Mucosa of stomach (tissue), 1 donor: ENCODE results near the gene TENT5C.

Experiments
- H3K27me3 ChIP-seq: one replicate; pipeline ENCODE4 v1.7.0; 2013; ENCODE audit warnings: mild to moderate bottlenecking, low read length; ENCODE audit not compliant: control insufficient read depth, insufficient read depth
- H3K36me3 ChIP-seq: one replicate; pipeline ENCODE4 v1.7.0; 2013; ENCODE audit warnings: low read length; ENCODE audit not compliant: control insufficient read depth, insufficient read depth
- H3K4me1 ChIP-seq: one replicate; pipeline ENCODE4 v1.7.0; 2013; ENCODE audit warnings: mild to moderate bottlenecking, low read length; ENCODE audit not compliant: control insufficient read depth, insufficient read depth
- H3K4me3 ChIP-seq: one replicate; pipeline ENCODE4 v1.7.0; 2013; ENCODE audit warnings: low read length
- H3K9ac ChIP-seq: one replicate; pipeline ENCODE4 v1.7.0; 2013; ENCODE audit warnings: mild to moderate bottlenecking, low read length, moderate library complexity
- H3K9me3 ChIP-seq: one replicate; pipeline ENCODE4 v1.7.0; 2013; ENCODE audit warnings: mild to moderate bottlenecking, low read length, moderate library complexity; ENCODE audit not compliant: control insufficient read depth
- donor health status: Pancreatic carcinoma.

TENT5C gene

GRCh38 chr1:117586337-117586736, 19.5 kb upstream of the TENT5C start:
- H3K9me3 ChIP-seq: no peaks in the 10 kb centered on the region
- no peak overlapping the region for H3K9ac ChIP-seq
- H3K27me3 ChIP-seq: no peaks in the 10 kb centered on the region
- H3K4me3 ChIP-seq: no peak overlapping the region
- no peaks in the 10 kb centered on the region for H3K36me3 ChIP-seq
- H3K4me1 ChIP-seq: peaks cover 30% of the 10 kb centered on the region

DNA sequence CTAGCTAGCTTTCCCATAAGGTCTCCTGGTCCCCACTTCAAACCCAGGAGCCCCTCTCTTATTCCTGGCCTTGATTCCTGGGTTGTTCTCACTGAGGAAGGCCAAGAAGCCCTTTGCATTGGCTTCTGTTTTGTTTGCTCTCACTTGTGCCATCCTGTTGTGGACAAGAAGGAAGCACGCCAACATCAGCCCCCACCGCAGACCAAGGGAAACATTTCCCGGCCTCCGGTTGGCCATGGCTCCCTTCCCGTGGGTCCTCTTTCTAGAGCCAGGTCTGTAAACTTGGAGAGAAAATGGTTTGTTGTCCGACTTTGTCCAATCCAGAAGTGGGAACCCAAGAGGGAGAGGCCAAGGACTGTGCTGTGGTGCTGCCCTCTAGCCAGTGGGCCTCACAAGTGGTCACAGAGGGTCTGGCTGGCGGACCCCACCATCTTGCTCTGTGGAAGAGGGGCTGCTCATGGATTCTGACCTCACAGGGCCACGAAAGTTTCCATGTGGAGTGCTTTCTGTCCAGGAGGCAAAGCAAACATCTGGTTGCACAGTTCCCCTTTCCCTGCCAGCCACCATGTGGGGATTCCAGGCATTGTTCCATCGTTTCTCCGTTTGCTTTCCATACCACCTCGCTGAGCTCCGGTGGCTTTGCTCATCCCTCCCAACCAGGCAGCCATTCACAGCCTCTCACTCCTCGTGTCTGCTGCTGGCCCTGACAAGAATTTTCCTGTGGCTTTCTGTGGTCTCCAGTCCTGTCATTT, 18.9 kb upstream of the TENT5C start:
- no peaks in the 10 kb centered on the region for H3K36me3 ChIP-seq

GRCh38 chr1:117587499-117588356, 18.1 kb upstream of the TENT5C start:
- Histone ChIP-seq H3K9ac (no peak overlapping the region), H3K36me3 (no peaks in the 10 kb centered on the region), H3K9me3 (no peaks in the 10 kb centered on the region), H3K4me3 (no peak overlapping the region), H3K27me3 (no peaks in the 10 kb centered on the region), H3K4me1 (peaks cover 40% of the 10 kb centered on the region)

More for the DNA sequence above, 18.9 kb upstream of the TENT5C start:
- peaks cover 36% of the 10 kb centered on the region for H3K4me1 ChIP-seq
- no peaks in the 10 kb centered on the region for H3K27me3 ChIP-seq
- H3K4me3 ChIP-seq: no peak overlapping the region
- H3K9me3 ChIP-seq: no peaks in the 10 kb centered on the region
- H3K9ac ChIP-seq: no peak overlapping the region

- Histone ChIP-seq H3K27me3 (no peaks in the 10 kb centered on the region), H3K4me1 (peaks cover 40% of the 10 kb centered on the region), H3K9ac (no peak overlapping the region), H3K9me3 (no peaks in the 10 kb centered on the region), H3K4me3 (no peak overlapping the region), H3K36me3 (no peaks in the 10 kb centered on the region)
These were observed 16.3 kb upstream of the TENT5C start for GRCh38 chr1:117589544-117589943.

- H3K4me1 ChIP-seq: peaks cover 40% of the 10 kb centered on the region
- H3K9ac ChIP-seq: no peak overlapping the region
- H3K27me3 ChIP-seq: no peaks in the 10 kb centered on the region
- no peaks in the 10 kb centered on the region for H3K9me3 ChIP-seq
- H3K4me3 ChIP-seq: no peak overlapping the region
- no peaks in the 10 kb centered on the region for H3K36me3 ChIP-seq
These were observed 15.4 kb upstream of the TENT5C start for GRCh38 chr1:117590273-117590925.

GRCh38 chr1:117591252-117591651, 14.6 kb upstream of the TENT5C start:
- Histone ChIP-seq H3K27me3 (no peaks in the 10 kb centered on the region), H3K4me3 (no peak overlapping the region), H3K36me3 (no peaks in the 10 kb centered on the region), H3K4me1 (peaks cover 40% of the 10 kb centered on the region), H3K9ac (no peak overlapping the region), H3K9me3 (no peaks in the 10 kb centered on the region)

DNA sequence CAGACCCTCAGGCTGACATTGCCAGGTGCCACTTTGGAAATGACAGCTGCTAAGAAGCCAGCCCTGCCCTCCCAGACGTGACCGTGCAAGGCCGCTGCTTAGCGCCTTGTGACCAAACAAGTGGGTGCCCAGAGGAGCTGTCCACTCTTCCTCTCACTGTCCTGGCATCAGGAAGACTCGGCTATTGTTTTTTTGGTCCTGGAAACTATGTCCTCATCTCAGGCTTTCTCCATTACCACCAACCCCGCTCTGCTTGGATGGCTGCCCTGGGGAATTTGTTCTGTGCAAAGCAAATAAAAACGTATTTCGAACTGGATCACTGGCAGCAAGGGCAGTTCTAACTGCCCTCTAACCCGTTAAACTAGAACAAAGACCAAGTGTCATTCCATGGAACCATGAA, 13.7 kb upstream of the TENT5C start:
- peaks cover 40% of the 10 kb centered on the region for H3K4me1 ChIP-seq
- H3K9me3 ChIP-seq: no peaks in the 10 kb centered on the region
- H3K36me3 ChIP-seq: no peaks in the 10 kb centered on the region
- H3K27me3 ChIP-seq: no peaks in the 10 kb centered on the region
- no peak overlapping the region for H3K4me3 ChIP-seq
- no peak overlapping the region for H3K9ac ChIP-seq

DNA sequence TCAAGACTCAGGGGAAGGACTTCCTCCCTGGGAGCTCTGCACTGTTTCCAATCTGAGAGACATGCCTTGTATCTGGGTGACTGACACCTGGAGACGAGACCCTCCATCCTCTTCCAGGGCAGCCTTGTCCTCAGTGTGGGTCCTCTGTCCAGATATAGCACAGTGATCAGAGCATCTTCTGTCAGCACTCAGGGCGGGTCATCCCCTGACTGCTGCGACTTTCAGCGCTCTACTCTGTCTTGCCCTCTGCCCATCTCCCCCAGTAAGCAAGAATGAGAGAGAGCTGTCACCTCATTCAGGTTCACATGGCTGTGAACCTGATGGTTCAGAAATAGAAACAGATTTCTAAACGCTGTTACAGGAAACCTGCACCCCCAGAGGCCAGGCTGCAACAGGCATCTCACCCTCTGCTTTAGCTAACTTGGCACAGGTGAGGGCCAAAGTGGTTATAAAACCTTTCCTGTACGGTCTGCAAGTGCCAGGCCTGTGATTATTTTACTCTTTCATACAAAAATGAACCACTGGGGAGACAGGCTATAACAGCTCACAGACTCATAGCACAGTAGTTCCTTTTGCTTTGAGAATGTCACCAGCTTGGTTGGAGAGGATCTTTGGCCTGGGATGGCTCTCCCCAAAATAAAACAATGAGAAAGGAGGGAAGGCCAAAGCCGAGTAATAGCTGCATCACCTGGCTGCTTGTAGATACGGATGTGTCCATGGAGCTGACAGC, 11.4 kb upstream of the TENT5C start:
- Histone ChIP-seq H3K36me3 (no peaks in the 10 kb centered on the region), H3K9me3 (no peaks in the 10 kb centered on the region), H3K4me1 (peaks cover 29% of the 10 kb centered on the region), H3K27me3 (no peaks in the 10 kb centered on the region), H3K4me3 (no peak overlapping the region), H3K9ac (no peak overlapping the region)

GRCh38 chr1:117596023-117596720, 9.7 kb upstream of the TENT5C start:
- Histone ChIP-seq H3K4me1 (peaks cover 12% of the 10 kb centered on the region), H3K9me3 (no peaks in the 10 kb centered on the region), H3K36me3 (no peaks in the 10 kb centered on the region), H3K9ac (no peak overlapping the region), H3K4me3 (no peak overlapping the region), H3K27me3 (no peaks in the 10 kb centered on the region)

- H3K9ac ChIP-seq: no peak overlapping the region
These were observed 7.4 kb upstream of the TENT5C start for GRCh38 chr1:117598489-117598888.

More at GRCh38 chr1:117598489-117598888, 7.4 kb upstream of the TENT5C start:
- no peaks in the 10 kb centered on the region for H3K9me3 ChIP-seq
- H3K4me3 ChIP-seq: no peak overlapping the region
- H3K36me3 ChIP-seq: no peaks in the 10 kb centered on the region
- H3K27me3 ChIP-seq: no peaks in the 10 kb centered on the region
- H3K4me1 ChIP-seq: no peaks in the 10 kb centered on the region
